HepG2 (cell line): ENCODE data around the gene PEX12. TPM values are rescaled to one million over a fixed set of nuclear protein-coding genes. Genes with fewer than 3 reads are reported as not detected.

Source experiments
- CAMTA2 ChIP-seq: sonication (generic); formaldehyde crosslinking; IDR thresholded peaks from 2 replicates; pipeline ENCODE4 v1.4.0; 2020; ENCODE audit warnings: mild to moderate bottlenecking, missing genetic modification reagents, borderline replicate concordance
- ELF3 ChIP-seq: IDR thresholded peaks from 2 replicates; pipeline ENCODE4 v1.6.1; 2016; ENCODE audit warnings: missing genetic modification reagents, missing compliant biosample characterization
- HMGA1 ChIP-seq: sonication (generic); formaldehyde crosslinking; conservative IDR thresholded peaks from 2 replicates; pipeline ENCODE4 v1.4.0; 2020; ENCODE audit warnings: missing genetic modification reagents
- MTF1 ChIP-seq: sonication (generic); formaldehyde crosslinking; IDR thresholded peaks from 2 replicates; pipeline ENCODE4 v1.5.0; 2020; ENCODE audit warnings: missing genetic modification reagents
- MTF2 ChIP-seq: sonication (generic); formaldehyde crosslinking; IDR thresholded peaks from 2 replicates; pipeline ENCODE4 v1.5.0; 2020; ENCODE audit warnings: missing genetic modification reagents, borderline replicate concordance
- SATB2 ChIP-seq: sonication (generic); formaldehyde crosslinking; IDR thresholded peaks from 2 replicates; pipeline ENCODE4 v1.5.0; 2020; ENCODE audit warnings: missing genetic modification reagents
- SMAD9 ChIP-seq: sonication (generic); formaldehyde crosslinking; IDR thresholded peaks from 2 replicates; pipeline ENCODE4 v1.5.1; 2020; ENCODE audit warnings: mild to moderate bottlenecking, missing genetic modification reagents
- SMARCE1 ChIP-seq: fragments of 450-650 bp; IDR thresholded peaks from 2 replicates; pipeline ENCODE4 v1.6.1; 2017; ENCODE audit warnings: borderline replicate concordance
- STAG1 ChIP-seq: sonication (generic); formaldehyde crosslinking; IDR thresholded peaks from 2 replicates; pipeline ENCODE4 v1.4.0; 2020; ENCODE audit warnings: missing genetic modification reagents
- SUZ12 ChIP-seq: fragments of 150-350 bp; IDR thresholded peaks from 2 replicates; pipeline ENCODE4 v1.6.1; 2014; ENCODE audit warnings: low read depth, low read length
- ZBED4 ChIP-seq: sonication (generic); formaldehyde crosslinking; IDR thresholded peaks from 2 replicates; pipeline ENCODE4 v1.4.0; 2020; ENCODE audit warnings: missing genetic modification reagents, borderline replicate concordance
- ZFP82 ChIP-seq: sonication (generic); formaldehyde crosslinking; IDR thresholded peaks from 2 replicates; pipeline ENCODE4 v1.5.1; 2020; ENCODE audit warnings: mild to moderate bottlenecking, missing genetic modification reagents, borderline replicate concordance
- ZNF878 ChIP-seq: sonication (generic); formaldehyde crosslinking; IDR thresholded peaks from 2 replicates; pipeline ENCODE4 v1.8.1; 2023; ENCODE audit warnings: mild to moderate bottlenecking, missing genetic modification reagents, moderate library complexity
- polyA plus RNA-seq, 8 experiments: library from polyadenylated mRNA; depleted of rRNA in 3 of 8; stranded (reverse) in 7 of 8; unstranded in 1 of 8; fragments of >200 nt; fragmentation: Illumina TruSeq in 4 of 8; extraction: Trizol in 4 of 8; gene quantifications; 2 replicates each; pipeline versions ENCODE4 v1.2.1 to v1.2.3, GENCODE V29; 2011 to 2016; ENCODE audit warnings: low read depth in 4 of 8, missing spikeins in 1 of 8, mixed read lengths in 1 of 8; ENCODE audit not compliant: insufficient read depth in 1 of 8
- total RNA-seq, 5 experiments: library from RNA; depleted of rRNA; stranded (reverse); fragments of >200 nt; fragmentation: Illumina TruSeq; extraction: Trizol; gene quantifications; 2 replicates each; pipeline ENCODE4 v1.2.3, GENCODE V29; 2016; ENCODE audit warnings: low read depth in 1 of 5
- TF ChIP-seq, protein P1 (sequence below): sonication (generic); formaldehyde crosslinking; IDR thresholded peaks from 2 replicates; pipeline ENCODE4 v1.8.0; 2022; ENCODE audit warnings: missing genetic modification reagents, mild to moderate bottlenecking, moderate library complexity, borderline replicate concordance
- TF ChIP-seq, protein P2 (sequence below): sonication (generic); formaldehyde crosslinking; IDR thresholded peaks from 2 replicates; pipeline ENCODE4 v1.4.0; 2020; ENCODE audit warnings: missing genetic modification reagents

The PEX12 gene
- total and polyA plus RNA-seq, 2 of the 13 experiments (the other 11 are each of a cell fraction or from before 2014, with no cell fraction given): 5.1 to 11.9 TPM

- peak; percentile 62; the same call in 1 of the 2 replicates for TF ChIP-seq ZBED4 (CRISPR knock-in tag)
- no peak for TF ChIP-seq MTF2 (CRISPR knock-in tag)
- no peak for TF ChIP-seq CAMTA2 (CRISPR knock-in tag)
- TF ChIP-seq SATB2 (CRISPR knock-in tag): no peak
- no peak for TF ChIP-seq MTF1 (CRISPR knock-in tag)
- TF ChIP-seq SMARCE1: no peak
- no peak for TF ChIP-seq SUZ12
- TF ChIP-seq, protein P1, sequence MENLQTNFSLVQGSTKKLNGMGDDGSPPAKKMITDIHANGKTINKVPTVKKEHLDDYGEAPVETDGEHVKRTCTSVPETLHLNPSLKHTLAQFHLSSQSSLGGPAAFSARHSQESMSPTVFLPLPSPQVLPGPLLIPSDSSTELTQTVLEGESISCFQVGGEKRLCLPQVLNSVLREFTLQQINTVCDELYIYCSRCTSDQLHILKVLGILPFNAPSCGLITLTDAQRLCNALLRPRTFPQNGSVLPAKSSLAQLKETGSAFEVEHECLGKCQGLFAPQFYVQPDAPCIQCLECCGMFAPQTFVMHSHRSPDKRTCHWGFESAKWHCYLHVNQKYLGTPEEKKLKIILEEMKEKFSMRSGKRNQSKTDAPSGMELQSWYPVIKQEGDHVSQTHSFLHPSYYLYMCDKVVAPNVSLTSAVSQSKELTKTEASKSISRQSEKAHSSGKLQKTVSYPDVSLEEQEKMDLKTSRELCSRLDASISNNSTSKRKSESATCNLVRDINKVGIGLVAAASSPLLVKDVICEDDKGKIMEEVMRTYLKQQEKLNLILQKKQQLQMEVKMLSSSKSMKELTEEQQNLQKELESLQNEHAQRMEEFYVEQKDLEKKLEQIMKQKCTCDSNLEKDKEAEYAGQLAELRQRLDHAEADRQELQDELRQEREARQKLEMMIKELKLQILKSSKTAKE (CRISPR knock-in tag): peak; percentile 16; the same call in 1 of the 2 replicates
- TF ChIP-seq HMGA1: no peak
- TF ChIP-seq, protein P2, sequence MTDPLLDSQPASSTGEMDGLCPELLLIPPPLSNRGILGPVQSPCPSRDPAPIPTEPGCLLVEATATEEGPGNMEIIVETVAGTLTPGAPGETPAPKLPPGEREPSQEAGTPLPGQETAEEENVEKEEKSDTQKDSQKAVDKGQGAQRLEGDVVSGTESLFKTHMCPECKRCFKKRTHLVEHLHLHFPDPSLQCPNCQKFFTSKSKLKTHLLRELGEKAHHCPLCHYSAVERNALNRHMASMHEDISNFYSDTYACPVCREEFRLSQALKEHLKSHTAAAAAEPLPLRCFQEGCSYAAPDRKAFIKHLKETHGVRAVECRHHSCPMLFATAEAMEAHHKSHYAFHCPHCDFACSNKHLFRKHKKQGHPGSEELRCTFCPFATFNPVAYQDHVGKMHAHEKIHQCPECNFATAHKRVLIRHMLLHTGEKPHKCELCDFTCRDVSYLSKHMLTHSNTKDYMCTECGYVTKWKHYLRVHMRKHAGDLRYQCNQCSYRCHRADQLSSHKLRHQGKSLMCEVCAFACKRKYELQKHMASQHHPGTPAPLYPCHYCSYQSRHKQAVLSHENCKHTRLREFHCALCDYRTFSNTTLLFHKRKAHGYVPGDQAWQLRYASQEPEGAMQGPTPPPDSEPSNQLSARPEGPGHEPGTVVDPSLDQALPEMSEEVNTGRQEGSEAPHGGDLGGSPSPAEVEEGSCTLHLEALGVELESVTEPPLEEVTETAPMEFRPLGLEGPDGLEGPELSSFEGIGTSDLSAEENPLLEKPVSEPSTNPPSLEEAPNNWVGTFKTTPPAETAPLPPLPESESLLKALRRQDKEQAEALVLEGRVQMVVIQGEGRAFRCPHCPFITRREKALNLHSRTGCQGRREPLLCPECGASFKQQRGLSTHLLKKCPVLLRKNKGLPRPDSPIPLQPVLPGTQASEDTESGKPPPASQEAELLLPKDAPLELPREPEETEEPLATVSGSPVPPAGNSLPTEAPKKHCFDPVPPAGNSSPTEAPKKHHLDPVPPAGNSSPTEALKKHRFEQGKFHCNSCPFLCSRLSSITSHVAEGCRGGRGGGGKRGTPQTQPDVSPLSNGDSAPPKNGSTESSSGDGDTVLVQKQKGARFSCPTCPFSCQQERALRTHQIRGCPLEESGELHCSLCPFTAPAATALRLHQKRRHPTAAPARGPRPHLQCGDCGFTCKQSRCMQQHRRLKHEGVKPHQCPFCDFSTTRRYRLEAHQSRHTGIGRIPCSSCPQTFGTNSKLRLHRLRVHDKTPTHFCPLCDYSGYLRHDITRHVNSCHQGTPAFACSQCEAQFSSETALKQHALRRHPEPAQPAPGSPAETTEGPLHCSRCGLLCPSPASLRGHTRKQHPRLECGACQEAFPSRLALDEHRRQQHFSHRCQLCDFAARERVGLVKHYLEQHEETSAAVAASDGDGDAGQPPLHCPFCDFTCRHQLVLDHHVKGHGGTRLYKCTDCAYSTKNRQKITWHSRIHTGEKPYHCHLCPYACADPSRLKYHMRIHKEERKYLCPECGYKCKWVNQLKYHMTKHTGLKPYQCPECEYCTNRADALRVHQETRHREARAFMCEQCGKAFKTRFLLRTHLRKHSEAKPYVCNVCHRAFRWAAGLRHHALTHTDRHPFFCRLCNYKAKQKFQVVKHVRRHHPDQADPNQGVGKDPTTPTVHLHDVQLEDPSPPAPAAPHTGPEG: no peak
- TF ChIP-seq ZFP82: no peak
- no peak for TF ChIP-seq SMAD9 (CRISPR knock-in tag)
- TF ChIP-seq ZNF878 (CRISPR knock-in tag): no peak
- TF ChIP-seq STAG1 (CRISPR knock-in tag): no peak
- TF ChIP-seq ELF3 (CRISPR knock-in tag): peak; percentile 77
These were observed 8.9 kb upstream of the PEX12 start, which contains the start of gene AP2B1 (continued) for GRCh38 chr17:35587074-35587961.
